Upper lobe of left lung (tissue), 4 donors: ENCODE measurements around the gene PSMA6.

Source experiments
- POLR2AphosphoS5 ChIP-seq, 2 donors: sonication (generic); formaldehyde crosslinking; IDR thresholded peaks; one replicate each; pipeline ENCODE4 v1.5.1; 2017; ENCODE audit warnings: antibody characterized with exemption in 2 of 2
- TF ChIP-seq, protein P1 (sequence below), 6 experiments: fragments of 450-650 bp in 4 of 6; fragments of 200-600 bp in 2 of 6; sonication (generic) in 2 of 6; IDR thresholded peaks; one replicate each; pipeline ENCODE4 v1.5.1; 2016 to 2019; ENCODE audit warnings: antibody characterized with exemption in 6 of 6

DNA sequence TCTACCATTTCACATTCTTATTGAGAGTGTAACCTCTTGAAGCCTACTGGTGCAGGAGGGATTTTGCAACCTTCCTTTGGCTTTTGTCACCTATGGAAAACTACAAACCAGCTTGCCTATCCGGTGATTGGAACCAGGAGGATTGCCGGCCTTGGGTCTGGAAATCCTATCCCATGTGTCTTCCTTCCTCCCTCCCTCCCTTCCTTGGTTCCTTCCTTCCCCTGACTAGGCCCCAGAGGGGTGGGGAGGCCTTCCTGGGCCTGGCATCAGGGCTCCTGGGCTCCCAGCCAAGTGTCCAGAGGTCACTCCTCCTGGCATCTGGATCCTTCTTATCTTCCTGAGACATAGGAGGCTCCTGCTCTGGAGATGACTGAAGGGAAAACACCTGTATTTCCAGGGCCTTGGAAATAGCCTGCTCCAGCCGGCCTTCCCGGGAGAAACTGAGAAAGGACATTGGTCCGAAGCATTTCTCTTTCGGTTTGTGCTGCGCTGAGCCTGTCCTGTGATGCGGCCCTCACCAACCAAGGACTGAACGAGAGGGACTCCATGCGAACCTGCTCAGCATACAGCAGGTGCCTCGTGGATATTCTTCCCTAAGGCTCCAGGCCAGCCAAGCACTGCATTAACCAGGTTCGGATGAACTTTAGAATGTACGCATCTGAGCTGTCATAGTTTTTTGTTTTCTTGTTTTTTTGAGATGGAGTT is 43.4 kb downstream of the PSMA6 start:
- TF ChIP-seq POLR2AphosphoS5 (IDR thresholded peaks at IDR 0.05): peak; percentile 45 to 74
- TF ChIP-seq, protein P1, sequence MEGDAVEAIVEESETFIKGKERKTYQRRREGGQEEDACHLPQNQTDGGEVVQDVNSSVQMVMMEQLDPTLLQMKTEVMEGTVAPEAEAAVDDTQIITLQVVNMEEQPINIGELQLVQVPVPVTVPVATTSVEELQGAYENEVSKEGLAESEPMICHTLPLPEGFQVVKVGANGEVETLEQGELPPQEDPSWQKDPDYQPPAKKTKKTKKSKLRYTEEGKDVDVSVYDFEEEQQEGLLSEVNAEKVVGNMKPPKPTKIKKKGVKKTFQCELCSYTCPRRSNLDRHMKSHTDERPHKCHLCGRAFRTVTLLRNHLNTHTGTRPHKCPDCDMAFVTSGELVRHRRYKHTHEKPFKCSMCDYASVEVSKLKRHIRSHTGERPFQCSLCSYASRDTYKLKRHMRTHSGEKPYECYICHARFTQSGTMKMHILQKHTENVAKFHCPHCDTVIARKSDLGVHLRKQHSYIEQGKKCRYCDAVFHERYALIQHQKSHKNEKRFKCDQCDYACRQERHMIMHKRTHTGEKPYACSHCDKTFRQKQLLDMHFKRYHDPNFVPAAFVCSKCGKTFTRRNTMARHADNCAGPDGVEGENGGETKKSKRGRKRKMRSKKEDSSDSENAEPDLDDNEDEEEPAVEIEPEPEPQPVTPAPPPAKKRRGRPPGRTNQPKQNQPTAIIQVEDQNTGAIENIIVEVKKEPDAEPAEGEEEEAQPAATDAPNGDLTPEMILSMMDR (IDR thresholded peaks at IDR 0.05): no peak
